ENCODE data around the gene KCTD15.

KCTD15 gene

GRCh38 chr19:33862981-33863380 lies 66.3 kb downstream of the KCTD15 start:
- no peak for DNase-seq

GRCh38 chr19:33863436-33863835 lies 66.8 kb downstream of the KCTD15 start:
- DNase-seq: no peak

- no peak for DNase-seq
These were observed 67.7 kb downstream of the KCTD15 start for GRCh38 chr19:33864311-33864850.

GRCh38 chr19:33865306-33865705 lies 68.6 kb downstream of the KCTD15 start:
- DNase-seq: no peak

Measured in CD4-positive, alpha-beta T cell treated with Interleukin-17A for 4 hours (primary cell).